COLO829 (cell line): Measurements from ENCODE around the gene PEF1.

Experiments
- DNase-seq: peaks from one replicate; pipeline ENCODE4 v3.0.0; 2012; ENCODE audit warnings: low spot score

The PEF1 gene

GRCh38 chr1:31627930-31628559, 16.6 kb downstream of the PEF1 start:
- DNase-seq, result no peak

- DNase-seq, result no peak
These were observed 17.3 kb downstream of the PEF1 start for GRCh38 chr1:31627301-31627929.

GRCh38 chr1:31626223-31627207, 18.2 kb downstream of the PEF1 start:
- DNase-seq, result no peak

GRCh38 chr1:31625561-31626222, 19.0 kb downstream of the PEF1 start:
- DNase-seq, result no peak

- no peak for DNase-seq
These were observed 19.8 kb downstream of the PEF1 start for GRCh38 chr1:31624731-31625514.

GRCh38 chr1:31624309-31624708, 20.4 kb downstream of the PEF1 start:
- no peak for DNase-seq

- no peak for DNase-seq
These were observed 21.3 kb downstream of the PEF1 start for GRCh38 chr1:31623365-31623764.

GRCh38 chr1:31621847-31622730, 22.6 kb downstream of the PEF1 start:
- no peak for DNase-seq

- DNase-seq, result no peak
These were observed 23.2 kb downstream of the PEF1 start for GRCh38 chr1:31621498-31621820.

- DNase-seq, result no peak
These were observed 23.8 kb downstream of the PEF1 start for GRCh38 chr1:31620631-31621497.

- DNase-seq, result no peak
These were observed 25.5 kb downstream of the PEF1 start for GRCh38 chr1:31618916-31619846.

GRCh38 chr1:31617916-31618746, 26.5 kb downstream of the PEF1 start:
- DNase-seq, result peak; percentile 18

GRCh38 chr1:31617218-31617915, 27.3 kb downstream of the PEF1 start, which contains the start of gene HCRTR1:
HCRTR1 (plus strand) TSS chr1:31617689; CDS start chr1:31619193, 1,504 bp downstream.
- DNase-seq, result no peak

- DNase-seq, result no peak
These were observed 28.7 kb downstream of the PEF1 start for GRCh38 chr1:31615939-31616338.

- DNase-seq, result no peak
These were observed 29.3 kb downstream of the PEF1 start for GRCh38 chr1:31615414-31615813.

- no peak for DNase-seq
These were observed 30.2 kb downstream of the PEF1 start for GRCh38 chr1:31614414-31615005.
